HL-60/S4 treated with phorbol 12-myristate 13-acetate at 8.2 ng/mL for 4 days and 3 days (cell line): ENCODE data around the gene KLHL33.
"Not testable (repeated sequence)": the region's sequence is repeated elsewhere in the genome, so short reads cannot be mapped to it uniquely, and the experiment has no call there.

ENCODE experiments used
- in situ Hi-C: fragments of 300-500 bp; cut with MboI; formaldehyde crosslinking; loops from 2 replicates; pipeline ENCODE4 v1.15.0; 2022; ENCODE audit warnings: low sequenced_read_pairs

The KLHL33 gene

GRCh38 chr14:20454516-20455354, 18.8 kb upstream of the KLHL33 start, which contains the start of the genes APEX1 and OSGEP:
Gene APEX1, plus strand, starts transcription at chr14:20455226. Its CDS starts 420 bp downstream, at chr14:20455646.
Gene OSGEP, minus strand, starts transcription at chr14:20454812. Its CDS starts 129 bp downstream, at chr14:20454683.
- in situ Hi-C loops, result no loop called here

- in situ Hi-C loops, result not testable (repeated sequence)
Measured at GRCh38 chr14:20452831-20453230, 16.9 kb upstream of the KLHL33 start.

- in situ Hi-C loops, result no loop called here
Measured at GRCh38 chr14:20446889-20447288, 10.9 kb upstream of the KLHL33 start.

- in situ Hi-C loops, result not testable (repeated sequence)
Measured at GRCh38 chr14:20443650-20444049, 7.7 kb upstream of the KLHL33 start.

- in situ Hi-C loops, result no loop called here
Measured at GRCh38 chr14:20441461-20441860, 5.5 kb upstream of the KLHL33 start.

- in situ Hi-C loops, result no loop called here
Measured at GRCh38 chr14:20440882-20441281, 4.9 kb upstream of the KLHL33 start.

GRCh38 chr14:20440465-20440864, 4.5 kb upstream of the KLHL33 start:
- in situ Hi-C loops, result no loop called here

- in situ Hi-C loops, result no loop called here
Measured at GRCh38 chr14:20438664-20439063, 2.7 kb upstream of the KLHL33 start.

GRCh38 chr14:20436363-20436755, 393 bp upstream of the KLHL33 start:
- in situ Hi-C loops, result no loop called here

GRCh38 chr14:20434701-20435581, 1.0 kb downstream of the KLHL33 start:
- in situ Hi-C loops, result no loop called here

GRCh38 chr14:20429801-20430669, 5.9 kb downstream of the KLHL33 start:
- in situ Hi-C loops, result no loop called here

GRCh38 chr14:20428802-20429201, 7.2 kb downstream of the KLHL33 start:
- in situ Hi-C loops, result no loop called here

GRCh38 chr14:20428010-20428365, 8.0 kb downstream of the KLHL33 start:
- in situ Hi-C loops, result no loop called here

- in situ Hi-C loops, result no loop called here
Measured at GRCh38 chr14:20427231-20428009, 8.5 kb downstream of the KLHL33 start.

- in situ Hi-C loops, result no loop called here
Measured at GRCh38 chr14:20424851-20425250, 11.1 kb downstream of the KLHL33 start.

- in situ Hi-C loops, result no loop called here
Measured at GRCh38 chr14:20422886-20423285, 13.1 kb downstream of the KLHL33 start.

GRCh38 chr14:20421267-20421666, 14.7 kb downstream of the KLHL33 start:
- in situ Hi-C loops, result no loop called here

- in situ Hi-C loops, result no loop called here
Measured at GRCh38 chr14:20419419-20419818, 16.5 kb downstream of the KLHL33 start.

GRCh38 chr14:20418501-20418909, 17.5 kb downstream of the KLHL33 start:
- in situ Hi-C loops, result no loop called here
